ENCODE measurements around the gene TMCO4.

TMCO4 gene

DNA sequence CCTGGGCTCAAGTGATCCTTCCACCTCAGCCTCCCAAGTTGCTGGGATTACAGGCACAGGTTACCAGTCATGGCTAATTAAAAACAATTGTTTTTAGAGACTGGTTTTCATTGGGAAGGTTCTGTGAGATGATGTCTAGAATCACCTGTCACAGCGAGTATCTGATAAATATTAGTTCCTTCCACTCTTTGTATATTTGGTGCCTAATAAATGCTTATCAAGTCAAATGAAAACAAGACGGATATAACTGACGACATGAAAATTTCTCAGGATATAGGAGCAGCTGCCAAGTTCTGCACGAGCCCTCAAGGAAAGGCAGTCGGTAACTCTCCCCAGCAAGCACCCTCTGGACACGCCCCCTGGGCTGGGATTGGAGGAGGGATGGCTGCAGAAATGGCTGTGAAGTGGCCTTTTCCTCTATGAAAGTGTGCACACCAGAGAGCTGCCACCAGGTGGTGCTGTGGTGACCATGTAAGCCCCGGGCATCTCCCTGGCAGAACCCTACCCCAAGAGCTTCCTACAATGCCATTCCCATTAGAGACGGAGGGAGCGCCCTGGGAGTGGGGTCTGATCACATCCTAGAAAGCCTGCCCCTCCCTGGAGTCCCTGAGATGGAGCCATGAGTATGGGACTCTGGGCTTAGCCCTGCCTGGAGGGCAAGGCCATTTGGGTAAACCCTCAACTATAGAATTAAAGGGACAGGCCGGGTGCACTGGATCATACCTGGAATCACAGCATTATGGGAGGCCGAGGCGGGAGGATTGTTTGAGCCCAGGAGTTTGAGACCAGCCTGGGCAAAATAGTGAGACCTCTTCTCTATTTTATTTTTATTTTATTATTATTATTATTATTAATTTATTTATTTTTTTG lies 84.1 kb downstream of the TMCO4 start:
- peak; percentile 88 for DNase-seq (ENCODE audit: low read depth)

DNA sequence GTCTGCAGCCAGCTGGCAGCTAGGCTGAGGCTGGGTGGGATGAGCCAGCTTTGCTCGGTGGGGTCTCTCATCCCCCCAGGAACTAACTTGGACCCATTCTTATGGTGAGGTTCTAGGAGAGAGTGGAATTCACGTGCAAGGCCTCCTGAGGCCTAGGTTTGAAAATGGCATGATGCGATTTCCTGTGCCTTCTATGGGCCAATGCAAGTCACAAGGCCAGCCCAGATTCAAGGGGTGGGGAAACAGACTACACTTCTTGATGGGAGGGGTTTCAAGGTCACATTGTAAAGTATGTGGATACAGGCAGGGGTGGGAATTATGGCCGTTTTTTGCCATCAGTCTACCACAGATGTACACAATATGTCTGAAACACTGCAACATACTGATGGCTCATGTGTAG lies 86.8 kb downstream of the TMCO4 start:
- no peak for DNase-seq (ENCODE audit: low read depth)

DNA sequence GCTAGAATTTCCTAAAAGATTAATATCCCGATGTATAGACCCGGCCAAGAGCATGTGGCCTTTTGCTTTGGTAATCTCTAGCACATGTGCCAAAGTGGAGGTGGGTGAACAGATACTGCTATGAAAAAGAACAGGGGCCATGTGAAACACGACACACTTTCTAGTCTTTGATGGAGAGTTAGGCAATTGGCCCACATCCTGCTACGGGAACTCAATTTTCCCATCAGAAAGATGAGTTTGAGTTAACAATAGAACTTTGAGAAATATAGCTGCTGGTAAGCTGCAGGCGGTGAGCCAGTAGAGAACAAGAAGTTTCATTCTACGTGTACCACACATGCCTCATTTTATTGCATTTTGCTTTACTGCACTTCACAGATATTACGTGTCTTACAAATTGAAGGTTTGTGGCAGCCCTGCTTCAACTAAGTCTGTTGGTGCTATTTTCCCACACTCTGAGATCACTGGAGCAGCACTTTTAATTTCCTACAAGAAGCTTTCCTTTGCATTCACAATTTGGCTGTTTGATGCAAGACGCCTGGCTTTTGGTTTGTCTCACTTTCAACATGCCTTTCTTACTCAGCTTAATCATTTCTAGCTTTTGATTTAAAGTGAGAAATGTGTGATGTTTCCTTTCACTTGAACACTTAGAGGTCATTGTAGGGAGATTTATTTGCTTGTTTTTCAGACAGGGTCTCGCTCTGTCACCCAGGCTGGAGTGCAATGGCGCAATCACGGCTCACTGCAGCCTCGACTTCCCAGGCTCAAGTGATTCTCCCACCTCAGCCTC lies 88.7 kb downstream of the TMCO4 start:
- no peak for DNase-seq (ENCODE audit: low read depth)

DNA sequence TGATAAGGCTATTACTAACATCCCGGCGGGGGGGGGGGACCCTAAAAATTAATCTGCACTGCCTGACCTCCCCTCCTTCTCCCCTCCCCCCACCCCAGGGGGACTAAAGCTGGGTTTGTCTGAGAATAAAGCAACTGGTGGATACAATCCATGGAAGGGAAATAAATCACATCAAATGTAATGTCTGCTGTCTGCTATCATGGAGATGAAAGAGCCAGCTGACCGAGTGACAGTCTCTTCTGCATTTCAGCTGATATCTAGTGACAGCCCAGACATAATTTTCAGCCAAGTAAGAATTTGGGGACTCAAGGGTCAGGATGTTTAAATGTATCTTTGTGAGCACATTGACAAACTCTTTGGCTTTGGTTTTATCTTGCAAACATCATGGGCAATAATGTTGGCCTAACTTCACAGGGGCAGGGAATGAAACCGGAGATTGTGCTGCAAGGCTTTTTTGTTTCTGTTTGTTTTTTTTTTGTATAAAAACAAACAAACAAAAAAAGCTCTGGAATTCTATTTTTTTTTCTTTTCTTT lies 90.4 kb downstream of the TMCO4 start:
- DNase-seq (ENCODE audit: low read depth) = no peak

DNA sequence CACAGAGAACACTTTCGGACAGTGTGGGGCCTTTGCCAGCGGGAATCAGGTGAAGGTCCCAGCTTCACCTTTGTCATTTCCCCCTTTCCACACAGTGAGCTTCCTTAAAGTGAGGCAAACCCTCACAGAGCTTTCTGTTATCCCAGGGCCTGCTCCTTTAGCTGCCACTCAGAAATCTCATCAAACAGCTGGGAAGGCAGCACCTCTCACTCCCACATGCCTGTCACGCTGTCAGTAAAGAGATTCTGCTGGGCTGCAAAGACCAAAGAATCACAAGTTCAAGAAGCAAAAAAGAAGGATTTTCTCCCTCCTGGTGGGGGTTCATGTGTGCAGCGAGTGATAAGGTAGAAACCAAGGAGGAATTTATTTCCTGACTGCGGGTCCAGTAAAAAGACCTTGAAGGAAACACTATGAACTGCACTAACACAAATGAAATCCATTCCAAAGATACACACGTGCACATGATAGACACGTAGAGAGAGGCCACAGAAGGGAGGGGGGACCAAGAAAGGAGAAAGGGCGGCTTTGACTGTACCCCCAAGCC lies 91.1 kb downstream of the TMCO4 start:
- DNase-seq (ENCODE audit: low read depth) = no peak

DNA sequence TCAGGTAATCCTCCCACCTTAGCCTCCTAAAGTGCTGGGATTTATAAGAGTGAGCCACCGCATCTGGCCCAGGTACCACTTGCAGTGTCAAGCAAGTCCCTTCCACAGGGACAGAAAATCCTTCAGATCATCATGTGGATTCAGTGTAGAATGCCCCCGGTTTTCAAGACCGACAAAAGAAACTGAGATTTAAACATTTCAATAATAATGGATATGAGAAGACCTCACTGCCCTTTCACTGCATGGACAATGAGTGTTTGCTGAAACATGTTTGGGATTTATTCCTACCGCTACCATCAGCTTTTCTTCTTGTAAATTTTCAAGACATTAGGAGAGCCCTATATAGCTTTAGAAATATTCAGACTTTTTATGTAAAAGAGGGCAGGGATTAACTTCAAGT lies 93.6 kb downstream of the TMCO4 start:
- DNase-seq (ENCODE audit: low read depth) = no peak

DNA sequence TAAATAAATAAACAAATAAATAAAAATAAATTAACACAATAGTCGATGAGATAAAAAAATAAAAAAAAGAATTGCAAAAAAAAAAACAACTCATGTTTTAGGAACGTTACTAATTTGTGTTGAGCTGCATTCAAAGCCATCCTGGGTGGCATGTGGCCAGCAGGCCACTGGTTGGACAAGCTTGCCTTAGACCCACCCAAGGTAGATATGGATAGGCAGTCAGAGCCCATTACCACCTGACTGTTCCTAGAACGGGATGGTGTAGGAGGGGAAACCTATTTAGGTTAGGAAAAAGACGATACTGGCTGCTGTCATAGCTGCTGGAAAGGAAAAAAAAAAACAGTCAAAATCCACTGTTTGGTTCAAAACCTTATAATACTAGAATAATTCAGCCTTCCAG lies 94.3 kb downstream of the TMCO4 start:
- no peak for DNase-seq (ENCODE audit: low read depth)

DNA sequence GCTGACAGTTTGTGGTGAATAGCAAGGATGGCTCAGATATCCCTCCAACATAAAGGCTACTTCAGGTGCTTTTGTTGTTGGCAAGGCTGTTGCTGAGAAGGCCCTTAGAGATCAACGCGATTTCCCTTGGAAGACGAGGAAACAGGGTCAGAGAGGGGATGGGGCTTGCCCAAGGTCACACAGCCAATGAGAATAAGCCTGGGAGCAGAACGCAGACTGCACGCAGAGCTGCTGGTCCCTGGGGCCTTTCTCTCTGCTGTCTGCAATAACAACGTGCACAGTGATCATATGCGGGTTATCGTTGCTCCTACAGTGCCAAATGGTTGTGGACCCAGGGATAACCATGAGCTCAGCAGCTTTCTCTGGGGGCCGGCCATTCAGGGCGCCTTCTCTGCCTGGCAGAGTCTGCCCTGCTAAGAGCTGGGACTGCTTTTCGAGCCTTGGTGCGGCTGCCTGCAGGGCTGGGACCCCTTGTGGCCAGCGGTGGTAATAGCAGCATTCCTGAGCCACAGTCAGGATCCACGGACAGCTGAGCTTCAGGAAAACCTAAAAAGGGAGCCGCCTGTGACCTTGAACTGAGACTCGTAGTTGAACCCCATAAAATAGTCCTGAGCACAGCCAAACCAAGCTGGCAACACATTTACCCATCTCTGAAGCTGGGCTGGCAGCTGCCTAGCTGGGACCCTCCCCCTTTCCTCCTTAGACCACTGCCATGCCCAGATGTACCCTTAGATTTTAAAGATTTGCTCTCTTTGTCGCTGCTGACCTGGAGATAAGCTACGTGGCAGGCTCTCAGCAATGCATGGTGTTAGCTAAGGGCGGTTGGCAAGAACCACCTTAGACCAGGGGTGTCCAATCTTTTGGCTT lies 95.2 kb downstream of the TMCO4 start:
- DNase-seq (ENCODE audit: low read depth) = peak; percentile 22

DNA sequence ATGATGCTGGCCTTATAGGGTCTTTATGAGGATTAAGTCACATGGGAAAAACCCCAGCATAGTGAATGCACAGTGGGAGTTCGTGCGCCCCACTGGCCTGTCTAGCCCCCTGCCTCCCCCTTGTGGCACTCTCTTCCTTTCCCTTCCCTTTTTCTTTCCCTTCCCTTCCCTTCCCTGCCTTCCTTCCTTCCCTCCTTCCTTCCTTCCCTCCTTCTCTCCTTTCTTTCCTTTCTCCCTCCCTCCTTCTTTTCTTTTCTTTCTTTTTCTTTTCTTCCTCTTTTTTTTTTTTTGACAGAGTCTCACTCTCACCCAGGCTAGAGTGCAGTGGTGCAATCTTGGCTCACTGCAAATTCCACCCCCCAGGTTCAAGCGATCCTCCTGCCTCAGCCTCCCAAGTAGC lies 96.4 kb downstream of the TMCO4 start:
- no peak for DNase-seq (ENCODE audit: low read depth)

DNA sequence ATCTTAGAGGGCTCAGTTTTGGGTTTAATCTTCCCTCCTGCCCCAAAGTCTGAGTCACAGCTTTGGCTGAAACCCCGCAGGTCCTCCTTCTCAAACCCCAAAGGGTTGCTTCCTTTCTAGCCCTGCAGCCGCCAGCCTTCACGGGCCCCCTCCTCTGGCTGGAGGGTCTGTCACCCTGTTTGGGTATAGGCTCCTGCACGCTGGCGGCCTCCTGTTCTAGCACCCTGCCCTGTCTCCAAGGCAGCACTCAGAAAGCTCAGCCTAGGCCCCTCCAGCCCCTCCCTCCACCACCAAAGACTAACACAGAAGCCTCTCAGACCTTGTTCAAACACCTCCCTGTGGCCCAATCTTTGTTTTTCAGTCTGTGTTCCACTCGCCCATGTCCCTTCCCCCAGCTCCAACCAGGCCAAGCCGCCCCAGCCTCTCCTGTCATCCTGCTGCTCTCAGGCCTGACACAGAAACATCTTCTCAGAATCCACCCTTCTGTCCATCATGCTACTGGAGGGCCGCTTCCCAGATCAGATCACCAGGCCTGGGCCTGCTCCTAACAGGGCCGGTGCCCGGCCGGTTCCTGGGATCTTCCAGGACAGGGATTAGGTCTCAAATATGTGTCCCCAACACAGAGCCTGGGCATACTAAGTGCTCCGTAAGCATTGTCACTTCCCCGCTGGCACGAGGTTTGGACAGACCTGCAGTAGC lies 99.5 kb downstream of the TMCO4 start:
- no peak for DNase-seq (ENCODE audit: low read depth)

DNA sequence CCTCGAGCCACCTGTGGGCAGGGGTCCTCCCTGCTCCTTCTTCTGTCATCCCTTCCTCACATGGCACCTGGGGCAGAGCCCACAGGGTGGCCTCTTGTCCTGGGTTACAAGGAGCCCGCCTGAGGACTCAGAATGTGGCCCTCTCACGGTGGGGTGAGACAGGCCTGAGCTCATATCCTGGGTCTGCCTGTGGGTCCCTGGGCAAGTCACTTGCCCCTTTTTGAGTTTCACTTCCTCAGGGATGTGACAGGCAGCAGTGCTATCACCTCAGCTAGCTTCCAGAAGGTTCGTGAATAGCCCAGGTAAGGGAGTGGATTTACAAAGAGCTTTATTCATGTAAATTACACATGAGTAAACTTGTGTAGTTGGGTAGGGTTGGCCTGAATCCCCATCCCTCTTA lies 101.5 kb downstream of the TMCO4 start:
- DNase-seq (ENCODE audit: low read depth) = no peak

DNA sequence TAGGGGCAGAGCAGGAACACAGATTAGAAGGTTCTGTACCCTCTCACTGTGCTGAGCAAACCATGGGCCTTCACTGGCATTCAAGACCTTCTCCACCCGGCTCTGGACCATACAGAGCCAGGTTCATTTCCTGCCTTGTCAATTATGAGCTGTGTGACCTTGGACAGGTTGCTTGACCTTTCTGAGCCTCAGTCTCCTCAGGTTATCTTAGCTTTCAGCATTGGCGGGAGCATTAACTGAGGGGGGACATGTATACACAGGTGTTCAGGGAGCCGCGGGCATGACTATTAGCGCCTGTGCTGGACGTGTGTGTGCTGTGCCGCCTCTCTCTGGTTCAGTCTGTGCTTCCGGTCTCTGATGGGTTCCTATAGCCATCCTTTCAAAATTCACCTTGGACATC lies 102.9 kb downstream of the TMCO4 start:
- no peak for DNase-seq (ENCODE audit: low read depth)

DNA sequence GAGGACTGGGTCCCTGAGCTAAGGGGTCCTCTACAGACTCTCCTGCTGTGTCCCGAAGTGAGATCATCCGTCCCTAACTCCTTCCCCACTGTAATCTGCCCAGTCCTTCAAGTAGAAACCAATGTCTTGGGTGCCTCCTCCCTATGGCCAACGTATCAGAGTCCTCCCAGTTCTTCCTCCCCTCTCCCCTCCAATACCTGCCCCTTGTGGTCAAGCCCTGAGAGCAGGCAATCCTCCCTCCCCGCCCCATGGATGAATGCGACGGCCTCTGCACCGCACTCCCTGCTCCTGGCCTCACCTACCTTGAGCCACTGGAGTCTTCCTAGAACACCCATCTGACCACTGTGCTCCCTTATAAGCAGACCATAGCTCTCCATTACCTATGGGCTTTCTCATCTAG lies 103.9 kb downstream of the TMCO4 start:
- DNase-seq (ENCODE audit: low read depth) = no peak

DNA sequence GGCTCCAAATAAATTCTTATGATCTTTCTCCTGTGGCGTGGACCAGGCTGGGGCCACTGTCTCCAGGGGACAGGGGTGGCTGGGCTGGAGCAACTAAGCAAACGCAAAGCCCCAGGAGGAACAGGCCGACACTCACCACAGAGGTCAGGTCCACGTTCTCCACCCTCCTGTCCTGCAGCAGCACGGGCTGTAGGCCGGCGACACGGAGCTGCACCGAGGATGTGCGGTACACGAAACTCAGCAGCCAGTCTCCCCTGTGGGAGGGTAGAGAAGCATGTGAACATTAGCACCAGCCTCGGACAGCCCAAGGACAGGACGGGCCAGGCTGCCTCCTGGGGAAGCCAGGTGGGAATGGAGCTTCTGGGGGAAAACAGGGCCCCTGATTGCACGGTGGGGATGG lies 105.4 kb downstream of the TMCO4 start:
- DNase-seq (ENCODE audit: low read depth) = no peak

DNA sequence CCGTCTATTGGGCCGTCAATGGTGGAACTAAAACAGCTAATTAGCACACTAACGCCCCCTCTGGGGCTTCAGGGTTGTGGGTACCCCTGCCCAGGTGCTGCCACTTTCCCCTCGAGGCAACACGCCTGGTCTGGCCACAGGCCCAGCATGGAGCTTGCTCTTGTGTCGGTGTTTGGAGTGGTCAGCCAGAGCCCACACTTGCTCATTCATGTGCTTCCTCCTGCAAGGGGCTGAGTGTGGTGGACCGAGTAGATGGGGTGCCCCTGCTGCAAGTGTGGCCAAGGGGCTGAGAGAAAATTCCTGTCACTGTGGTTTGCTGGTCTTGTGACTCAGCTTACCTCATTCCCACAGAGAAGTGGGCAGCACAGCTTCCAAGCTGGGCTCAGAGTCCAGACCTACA lies 109.4 kb downstream of the TMCO4 start:
- no peak for DNase-seq (ENCODE audit: low read depth)

DNA sequence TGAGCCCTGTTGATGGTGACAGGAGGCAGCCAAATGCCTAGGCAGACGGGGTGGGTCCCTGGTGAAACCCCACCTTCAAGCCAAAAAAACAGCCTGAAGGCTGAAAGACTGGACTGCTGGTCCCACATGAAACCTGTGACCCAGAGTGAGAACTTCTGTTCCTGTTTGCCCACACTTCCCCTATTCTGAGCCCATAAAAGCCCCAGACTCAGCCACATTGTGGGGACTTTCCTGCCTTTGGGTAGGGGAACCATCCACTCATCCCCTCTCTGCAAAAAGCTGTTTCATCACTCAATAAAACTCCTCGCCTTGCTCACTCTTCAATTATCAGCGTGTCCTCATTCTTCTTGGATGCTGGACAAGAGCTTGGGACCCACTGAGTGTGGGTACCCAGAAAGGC lies 109.9 kb downstream of the TMCO4 start:
- DNase-seq (ENCODE audit: low read depth) = no peak

DNA sequence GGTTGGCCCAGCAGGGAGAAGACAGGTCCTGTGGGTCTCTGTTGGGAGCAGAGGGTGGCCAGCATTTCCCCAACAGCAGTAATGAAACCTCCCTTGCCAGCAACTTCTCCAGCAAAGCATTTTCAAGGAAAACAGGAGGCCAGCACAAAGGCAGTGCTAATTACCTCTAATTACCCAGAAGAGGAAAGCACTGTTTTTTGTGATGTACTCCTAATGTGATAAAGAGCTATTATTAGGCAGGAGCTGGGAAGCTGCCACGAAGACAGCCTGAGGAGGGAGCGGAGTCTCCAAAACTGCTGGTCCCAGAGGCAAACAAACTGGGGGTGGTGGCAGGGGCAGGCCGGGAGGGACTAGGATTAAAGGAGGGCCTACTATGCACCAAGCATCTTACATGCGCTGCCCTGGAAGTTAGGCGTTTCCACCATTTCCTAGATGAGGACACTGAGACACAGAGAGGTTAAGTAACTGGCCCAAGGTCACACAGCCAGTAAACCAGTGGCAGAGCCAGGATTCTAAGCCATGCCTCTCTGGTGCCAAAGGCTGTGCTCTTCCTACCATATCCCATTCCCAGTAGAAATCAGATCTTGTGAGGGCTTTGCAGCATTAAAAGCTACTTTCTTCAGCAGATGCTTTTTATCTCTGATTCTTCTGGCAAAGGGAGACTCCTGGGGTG lies 110.5 kb downstream of the TMCO4 start:
- no peak for DNase-seq (ENCODE audit: low read depth)

DNA sequence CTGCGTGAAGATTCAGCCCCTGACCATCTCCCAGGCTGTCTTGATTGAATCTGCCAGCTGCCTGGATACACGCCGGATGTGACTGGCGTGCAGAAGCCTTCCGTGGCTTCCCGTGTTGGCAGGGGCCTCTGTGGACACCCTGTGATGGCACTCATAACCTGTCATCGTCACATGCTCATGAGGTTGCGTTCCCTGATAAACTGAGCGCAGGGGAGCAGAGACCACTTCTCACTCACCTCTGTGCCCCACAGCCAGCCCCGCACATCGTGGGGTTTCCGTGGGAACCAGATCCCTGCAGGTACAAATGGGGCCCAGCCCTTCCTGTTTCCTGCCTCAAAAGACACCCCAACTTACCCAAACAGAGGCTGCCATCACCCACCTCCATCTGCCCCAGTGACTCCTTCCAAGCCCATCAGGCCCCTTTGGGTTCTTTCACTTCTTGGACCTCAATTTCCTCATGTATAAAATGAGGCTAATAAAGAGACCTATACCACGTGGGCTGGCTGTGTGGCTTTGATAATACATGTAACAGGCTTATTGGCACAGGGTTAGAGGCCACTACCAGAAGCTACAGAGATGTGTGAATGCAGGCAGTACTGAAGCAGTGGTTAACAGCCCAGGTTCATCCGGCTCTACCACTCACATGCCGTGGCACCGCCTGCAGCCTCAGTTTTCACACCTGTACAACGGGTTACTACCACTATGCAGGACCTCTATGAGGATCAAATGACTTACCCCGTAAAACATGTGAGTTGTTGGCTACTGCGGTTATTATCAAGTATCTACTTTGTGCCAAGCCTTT lies 111.5 kb downstream of the TMCO4 start:
- no peak for DNase-seq (ENCODE audit: low read depth)

DNA sequence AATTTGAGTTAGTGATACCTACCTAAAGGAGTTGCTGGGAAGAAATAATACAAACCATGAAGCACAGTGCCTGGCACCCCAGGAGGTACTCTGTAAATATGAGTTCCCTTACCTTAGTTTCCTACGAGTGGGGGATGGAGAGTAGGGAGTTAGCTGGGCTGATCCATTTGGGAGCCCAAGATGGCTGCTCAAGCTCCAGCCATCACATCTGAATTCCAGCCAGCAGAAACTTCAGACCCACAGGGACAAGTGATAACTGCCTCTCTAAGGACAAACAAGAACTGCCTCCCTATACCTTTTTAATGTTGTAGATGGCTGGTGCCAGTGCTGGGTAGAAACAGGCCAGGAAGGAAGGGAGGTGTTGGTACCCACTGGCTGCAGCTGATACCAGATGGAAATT lies 112.3 kb downstream of the TMCO4 start:
- DNase-seq (ENCODE audit: low read depth) = no peak

DNA sequence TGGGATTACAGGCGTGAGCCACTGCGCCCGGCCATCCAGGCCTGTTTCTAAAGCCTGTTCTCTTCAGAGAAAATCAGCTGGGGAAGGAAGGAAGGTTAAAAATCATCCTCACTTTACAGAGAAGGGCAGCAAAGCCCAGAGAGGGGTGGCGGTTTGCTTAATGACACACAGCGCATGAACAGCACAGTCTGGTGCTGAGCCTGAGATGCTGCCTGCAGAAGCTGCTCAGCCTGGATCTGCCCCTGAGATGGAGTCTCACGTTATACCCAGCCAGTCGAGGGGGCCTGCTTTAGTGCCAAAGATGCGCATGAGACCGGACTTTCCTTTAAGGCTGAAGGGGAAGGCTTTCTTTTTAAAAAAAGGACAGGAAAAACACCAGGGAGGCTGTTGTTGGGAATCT lies 113.7 kb downstream of the TMCO4 start:
- no peak for DNase-seq (ENCODE audit: low read depth)

All from HS-5 (cell line).